GM12875 (cell line): ENCODE data around the gene ZBTB40.

Experiments
- H3K4me3 ChIP-seq: one replicate; pipeline ENCODE4 v1.5.1; 2011; ENCODE audit warnings: low read depth, low read length, control low read depth
- CTCF ChIP-seq: IDR thresholded peaks from 2 replicates; pipeline ENCODE4 v1.5.1; 2011; ENCODE audit warnings: low read depth, mild to moderate bottlenecking, control low read depth, inconsistent platforms, low read length, moderate library complexity, borderline replicate concordance; ENCODE audit not compliant: insufficient read depth

The ZBTB40 gene

GRCh38 chr1:22470227-22470626 lies 18.6 kb downstream of the ZBTB40 start:
- no peak for TF ChIP-seq CTCF
- H3K4me3 ChIP-seq = no peak overlapping the region

GRCh38 chr1:22471078-22471477 lies 19.4 kb downstream of the ZBTB40 start:
- no peak overlapping the region for H3K4me3 ChIP-seq
- TF ChIP-seq CTCF = no peak

GRCh38 chr1:22471610-22472009 lies 20.0 kb downstream of the ZBTB40 start:
- no peak for TF ChIP-seq CTCF

GRCh38 chr1:22472596-22472995 lies 20.9 kb downstream of the ZBTB40 start:
- TF ChIP-seq CTCF = no peak
- no peak overlapping the region for H3K4me3 ChIP-seq

More at GRCh38 chr1:22471610-22472009, 20.0 kb downstream of the ZBTB40 start:
- H3K4me3 ChIP-seq = no peak overlapping the region

GRCh38 chr1:22473952-22474351 lies 22.3 kb downstream of the ZBTB40 start:
- TF ChIP-seq CTCF = no peak

GRCh38 chr1:22476566-22476965 lies 24.9 kb downstream of the ZBTB40 start:
- TF ChIP-seq CTCF = no peak

More at GRCh38 chr1:22473952-22474351, 22.3 kb downstream of the ZBTB40 start:
- H3K4me3 ChIP-seq = no peak overlapping the region

GRCh38 chr1:22483121-22483520 lies 31.5 kb downstream of the ZBTB40 start:
- no peak for TF ChIP-seq CTCF

More at GRCh38 chr1:22476566-22476965, 24.9 kb downstream of the ZBTB40 start:
- H3K4me3 ChIP-seq = no peak overlapping the region

More at GRCh38 chr1:22483121-22483520, 31.5 kb downstream of the ZBTB40 start:
- no peak overlapping the region for H3K4me3 ChIP-seq
